NCI-H510A (cell line): Measurements from ENCODE around the gene TEX29.

Experiments
- DNase-seq: peaks from one replicate; lab custom pipeline; 2025; lab: John Stamatoyannopoulos, UW

Gene TEX29

DNA sequence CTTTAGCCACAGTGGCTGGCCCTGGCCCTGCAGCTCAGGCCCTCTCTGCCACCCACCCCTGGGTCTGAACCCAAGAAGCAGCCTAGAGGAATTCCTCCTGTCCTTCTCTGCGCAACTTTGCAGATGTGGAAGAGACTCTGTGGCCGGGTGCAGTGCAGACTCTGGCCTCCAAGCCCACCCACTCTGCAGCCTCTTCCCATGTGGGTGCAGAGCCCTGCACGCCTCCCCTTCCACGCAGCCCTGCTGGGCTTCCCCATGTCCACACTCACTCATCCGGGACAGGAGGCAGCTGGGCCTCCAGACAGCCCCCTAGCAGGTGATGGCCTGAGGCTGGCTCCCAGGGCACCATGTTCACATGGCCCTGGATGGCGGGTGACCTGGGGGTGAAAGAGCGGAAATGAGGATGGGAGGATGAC lies 2.5 kb downstream of the TEX29 start:
- DNase-seq: no peak

DNA sequence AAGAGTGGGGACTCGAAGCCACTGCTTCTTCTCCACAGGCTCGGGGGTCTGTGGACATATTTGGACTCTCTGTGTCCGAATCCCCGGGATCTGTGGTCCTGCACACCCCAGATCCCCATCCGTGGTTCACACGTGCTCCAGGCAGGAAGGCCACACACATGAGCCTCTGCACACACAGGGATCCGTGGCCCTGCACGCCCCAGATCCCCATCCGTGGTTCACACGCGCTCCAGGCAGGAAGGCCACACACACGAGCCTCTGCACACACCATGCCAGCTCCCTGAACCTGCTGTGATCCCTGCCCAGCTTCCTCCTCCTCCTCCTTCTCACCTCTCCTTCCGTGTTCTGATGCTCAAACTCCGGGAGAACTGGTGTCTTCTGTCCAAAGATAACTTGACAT lies 3.1 kb downstream of the TEX29 start:
- DNase-seq: no peak

GRCh38 chr13:111323950-111324651 lies 3.7 kb downstream of the TEX29 start:
- DNase-seq: no peak

DNA sequence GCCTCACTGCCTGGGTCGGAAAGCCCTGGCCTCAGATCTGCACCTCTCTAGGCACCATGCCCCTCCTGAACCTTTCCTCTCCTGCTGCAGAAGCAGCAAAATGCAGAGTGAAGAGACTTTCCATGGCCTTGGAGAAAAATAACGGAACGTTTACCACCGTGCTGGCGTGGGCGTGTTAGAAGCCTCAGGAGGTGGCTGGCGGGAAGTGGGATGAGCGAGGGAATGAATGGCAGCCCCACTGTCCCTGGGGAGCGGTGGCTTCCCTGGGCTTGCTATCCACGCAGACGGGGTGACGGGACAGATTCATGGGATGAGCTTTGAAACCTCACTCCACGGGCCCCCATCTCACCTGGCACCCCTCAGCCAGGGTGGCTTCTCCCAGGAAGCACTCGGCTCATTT lies 4.3 kb downstream of the TEX29 start:
- DNase-seq: no peak

DNA sequence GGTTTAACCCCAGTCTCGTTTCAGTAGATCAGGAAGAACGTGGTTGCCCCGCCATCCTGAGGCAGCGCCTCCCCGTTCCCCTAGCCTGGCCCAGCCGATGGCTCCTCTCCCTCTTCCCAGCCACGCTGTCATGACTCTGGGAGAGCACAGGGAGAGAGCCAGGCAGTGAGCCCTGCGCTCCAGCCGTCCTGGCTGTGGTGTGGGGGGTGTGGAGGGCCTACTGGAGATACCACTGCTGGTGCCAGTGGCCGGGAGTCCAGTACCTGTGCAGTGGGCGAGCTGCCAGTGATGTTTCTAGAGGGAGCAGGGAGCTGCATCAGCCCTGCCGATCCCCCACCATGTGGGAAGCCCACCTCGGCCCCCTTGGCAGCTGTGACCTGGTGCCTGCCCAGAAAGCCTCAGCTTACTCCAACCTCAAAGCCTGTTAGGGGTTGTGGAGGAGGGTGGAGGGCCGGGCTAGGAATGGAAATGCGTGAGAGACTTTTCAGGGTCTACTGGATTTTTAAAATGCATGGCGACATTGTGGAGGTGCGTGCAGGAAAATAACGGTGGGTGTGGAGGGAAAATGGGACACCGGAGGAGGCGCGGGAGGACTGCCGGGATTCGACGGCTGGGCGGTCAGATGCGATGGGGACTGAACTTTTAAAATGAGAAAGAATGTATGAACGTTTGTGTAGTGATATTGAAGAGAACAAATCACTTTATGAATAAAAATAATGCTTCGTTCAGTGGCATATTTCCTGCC lies 4.9 kb downstream of the TEX29 start:
- DNase-seq: no peak

- DNase-seq: no peak
These were observed 5.6 kb downstream of the TEX29 start for GRCh38 chr13:111325941-111326620.

- no peak for DNase-seq
These were observed 6.2 kb downstream of the TEX29 start for GRCh38 chr13:111326621-111326965.

DNA sequence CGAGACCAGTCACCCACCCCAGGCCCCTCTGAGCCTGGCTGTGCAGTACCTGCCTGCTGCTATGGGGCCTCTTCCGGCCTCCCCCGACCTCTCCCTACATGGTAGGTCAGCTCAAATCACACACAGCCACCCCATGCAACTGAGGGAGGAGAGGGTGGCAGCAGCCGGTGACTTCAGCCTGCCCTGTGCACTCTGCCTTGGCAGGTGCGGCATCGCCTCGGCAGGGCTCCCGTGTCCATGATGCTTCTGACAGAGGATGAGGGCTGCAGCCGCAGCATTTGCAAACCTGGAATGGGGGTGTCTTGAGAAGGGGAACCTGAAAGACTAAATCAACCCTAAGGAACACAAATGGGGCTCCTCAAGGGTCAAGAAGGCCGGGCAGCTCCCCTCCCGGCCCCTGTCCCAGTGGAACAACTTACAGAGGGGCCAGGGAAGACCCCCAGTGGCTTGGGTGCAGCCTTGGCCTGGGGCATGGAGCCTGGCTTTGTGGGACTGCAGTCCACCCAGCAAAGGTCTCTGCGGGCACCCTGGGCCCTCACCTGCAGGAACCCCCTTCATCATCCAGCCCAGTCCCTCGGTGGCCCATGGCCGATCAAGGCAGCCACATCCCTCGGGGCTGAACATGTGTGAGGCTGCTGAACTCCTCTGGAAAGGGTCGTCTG lies 6.7 kb downstream of the TEX29 start:
- DNase-seq: no peak

- DNase-seq: no peak
These were observed 7.5 kb downstream of the TEX29 start for GRCh38 chr13:111327730-111328573.

- DNase-seq: no peak
These were observed 8.3 kb downstream of the TEX29 start for GRCh38 chr13:111328574-111329410.

GRCh38 chr13:111329641-111330040 lies 9.2 kb downstream of the TEX29 start:
- DNase-seq: no peak

DNA sequence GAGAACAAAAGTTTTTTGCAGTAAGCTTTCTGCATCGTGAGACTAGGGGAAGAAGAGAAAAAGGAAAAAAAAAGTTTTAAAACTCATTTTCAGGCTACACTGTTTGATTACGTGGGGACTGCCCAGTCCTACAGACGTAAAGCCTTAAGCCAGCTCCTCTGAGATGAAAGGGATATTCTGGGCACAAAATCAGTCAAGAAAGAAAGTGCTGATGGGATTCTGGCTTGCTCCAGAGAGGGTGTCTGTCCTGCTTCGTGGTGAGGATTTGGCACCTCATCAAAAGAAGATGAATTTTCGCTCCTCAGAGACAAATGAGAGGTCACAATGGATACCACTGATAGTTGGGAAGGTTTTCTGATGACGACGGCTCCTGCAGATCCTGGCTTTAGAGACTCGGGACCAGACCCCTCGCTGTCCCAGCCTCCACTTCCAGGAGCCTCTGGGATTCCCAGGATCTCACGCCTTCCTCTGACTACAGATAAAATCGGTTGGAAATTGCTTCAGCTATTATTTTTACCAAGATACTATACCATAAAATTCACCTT lies 9.7 kb downstream of the TEX29 start:
- no peak for DNase-seq

DNA sequence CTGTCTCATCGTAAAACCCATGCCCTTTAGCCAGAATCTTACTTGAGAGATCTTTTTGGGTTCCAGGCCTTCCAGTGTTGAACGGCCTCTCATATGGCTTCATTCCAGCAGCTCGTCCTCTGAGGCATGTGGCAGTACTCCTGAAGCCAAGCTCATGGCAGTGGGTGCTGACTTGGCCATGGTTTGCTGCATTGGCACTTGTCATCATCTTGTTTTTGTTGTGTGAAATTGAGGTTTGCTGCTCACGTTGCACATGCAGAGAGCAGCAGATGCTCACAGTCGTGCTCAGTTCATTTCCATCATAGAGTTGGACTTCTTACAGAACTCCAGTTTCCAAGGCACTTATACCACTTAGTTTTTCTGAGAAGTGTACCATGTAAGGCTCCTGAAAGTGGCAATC lies 14.9 kb downstream of the TEX29 start:
- DNase-seq: no peak

- no peak for DNase-seq
These were observed 16.2 kb downstream of the TEX29 start for GRCh38 chr13:111336666-111337065.

GRCh38 chr13:111337206-111337605 lies 16.8 kb downstream of the TEX29 start:
- DNase-seq: no peak

DNA sequence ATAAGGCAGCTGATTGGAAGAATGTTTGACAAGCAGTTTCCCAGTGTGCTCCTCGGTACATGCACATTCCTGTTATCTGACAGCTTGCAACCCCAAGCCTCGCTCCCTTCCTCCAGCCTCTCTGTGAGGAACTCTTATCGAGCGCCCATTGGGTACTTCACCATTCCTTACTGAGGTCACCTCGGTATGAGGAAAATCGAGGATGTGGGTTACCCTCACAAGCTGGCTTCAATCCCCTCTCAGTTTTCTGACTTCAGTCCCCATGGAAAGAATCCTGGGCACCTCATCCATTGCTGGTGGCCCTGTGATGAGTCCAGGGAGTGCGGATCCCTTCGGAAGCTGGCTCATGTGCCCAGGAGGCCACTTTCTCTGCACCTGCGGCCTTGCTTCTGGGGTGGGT lies 17.3 kb downstream of the TEX29 start:
- no peak for DNase-seq

DNA sequence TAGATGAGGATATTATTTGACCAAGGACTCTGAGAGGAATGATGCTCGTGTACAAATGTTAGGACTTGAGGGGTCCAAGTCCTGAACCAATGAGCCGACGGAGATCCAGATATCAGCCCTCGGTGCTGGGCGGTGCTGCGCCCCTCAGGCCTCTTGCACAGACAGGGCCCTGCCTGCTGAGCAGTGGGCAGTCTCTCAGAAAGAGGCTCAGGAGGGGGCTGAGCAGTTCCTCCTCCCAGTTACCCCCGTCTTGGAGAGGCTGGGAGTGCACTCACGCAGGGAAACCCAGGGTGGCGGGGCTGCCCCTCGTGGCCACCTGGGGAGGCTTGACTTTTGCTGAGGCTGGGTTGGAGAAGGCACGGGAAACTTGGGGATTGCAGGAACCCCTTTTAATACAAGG lies 18.4 kb downstream of the TEX29 start:
- no peak for DNase-seq

- no peak for DNase-seq
These were observed 19.1 kb downstream of the TEX29 start for GRCh38 chr13:111339366-111340143.

GRCh38 chr13:111341886-111342285 lies 21.4 kb downstream of the TEX29 start:
- no peak for DNase-seq

- no peak for DNase-seq
These were observed 22.3 kb downstream of the TEX29 start for GRCh38 chr13:111342721-111343120.
